Stomach (tissue), 9 donors: Measurements from ENCODE around the gene ASPN. TPM values are rescaled to one million over a fixed set of nuclear protein-coding genes. Genes with fewer than 3 reads are reported as not detected.

ENCODE experiments used
- DNase-seq, 2 donors: peaks; one replicate each; pipeline versions ENCODE4 v3.0.0 to v3.0.0-alpha.2; 2013 to 2019
- H3K27ac ChIP-seq, 5 donors: fragments of 200-600 bp in 4 of 5; sonication (generic) in 4 of 5; one replicate each; pipeline ENCODE4 v1.5.1; 2013 to 2019; ENCODE audit warnings: mild to moderate bottlenecking in 1 of 5, moderate library complexity in 1 of 5
- H3K27me3 ChIP-seq, 3 donors: fragments of 200-600 bp; sonication (generic); one replicate each; pipeline ENCODE4 v1.5.1; 2017 to 2019; ENCODE audit warnings: mixed run types in 1 of 3
- H3K36me3 ChIP-seq, 4 donors: fragments of 200-600 bp; sonication (generic); 1 replicate in 3 of 4; 2 replicates in 1 of 4; pipeline ENCODE4 v1.5.1; 2016 to 2019
- H3K4me1 ChIP-seq, 4 donors: fragments of 200-600 bp; sonication (generic); one replicate each; pipeline ENCODE4 v1.5.1; 2016 to 2019
- H3K4me3 ChIP-seq, 4 donors: fragments of 200-600 bp; sonication (generic) in 3 of 4; one replicate each; pipeline ENCODE4 v1.5.1; 2016 to 2019; ENCODE audit warnings: mild to moderate bottlenecking in 1 of 4
- H3K9me3 ChIP-seq, 4 donors: fragments of 200-600 bp; sonication (generic); one replicate each; pipeline ENCODE4 v1.5.1; 2016 to 2019
- EP300 ChIP-seq: sonication (generic); formaldehyde crosslinking; IDR thresholded peaks from one replicate; pipeline ENCODE4 v1.6.1; 2017; ENCODE audit warnings: antibody characterized with exemption
- POLR2A ChIP-seq, 4 donors: fragments of 450-650 bp; IDR thresholded peaks; one replicate each; pipeline ENCODE4 v1.6.1; 2016; ENCODE audit warnings: antibody characterized with exemption in 4 of 4, control low read depth in 2 of 4, mild to moderate bottlenecking in 1 of 4, moderate library complexity in 1 of 4
- POLR2AphosphoS5 ChIP-seq, 3 donors: sonication (generic); formaldehyde crosslinking; IDR thresholded peaks; one replicate each; pipeline ENCODE4 v1.6.1; 2016; ENCODE audit warnings: antibody characterized with exemption in 3 of 3
- WGBS, 5 donors: extraction: QIAGEN DNeasy Blood & Tissue Kit in 3 of 5; methylation state at CpG; one replicate each; pipeline versions ENCODE4 v1.1.5 to v1.1.7; 2013 to 2018; 5-methylcytosine and 5-hydroxymethylcytosine counted together
- intact Hi-C: fragments of 100-400 bp; cut with DNase I; formaldehyde crosslinking; loops from one replicate; pipeline ENCODE4 v1.15.1; 2023; ENCODE audit warnings: low total_unique reads
- polyA plus RNA-seq, 3 donors: library from polyadenylated mRNA; stranded (reverse); fragments of 200-250 nt; gene quantifications; one replicate each; pipeline ENCODE4 v1.2.3, GENCODE V29; 2013
- total RNA-seq, 5 donors: library from RNA; depleted of rRNA; stranded (reverse); fragments of >200 nt; gene quantifications; one replicate each; pipeline versions ENCODE4 v1.1.0 to v1.2.3, GENCODE V29; 2014 to 2016
- TF ChIP-seq, protein P1 (sequence below), 7 experiments: fragments of 450-650 bp in 4 of 7; fragments of 200-600 bp in 3 of 7; sonication (generic) in 3 of 7; IDR thresholded peaks; one replicate each; pipeline ENCODE4 v1.5.1; 2016 to 2019; ENCODE audit warnings: antibody characterized with exemption in 7 of 7, control low read depth in 2 of 7, mild to moderate bottlenecking in 1 of 7
- donor health status: healthy with polysubstance abuse.
- donor health status: Bipolar disorder and iron deficiency.
- donor health status: healthy.

ASPN gene
- total and polyA plus RNA-seq, 8 donors, result 0.29 to 179 (median 5.8) TPM

DNA sequence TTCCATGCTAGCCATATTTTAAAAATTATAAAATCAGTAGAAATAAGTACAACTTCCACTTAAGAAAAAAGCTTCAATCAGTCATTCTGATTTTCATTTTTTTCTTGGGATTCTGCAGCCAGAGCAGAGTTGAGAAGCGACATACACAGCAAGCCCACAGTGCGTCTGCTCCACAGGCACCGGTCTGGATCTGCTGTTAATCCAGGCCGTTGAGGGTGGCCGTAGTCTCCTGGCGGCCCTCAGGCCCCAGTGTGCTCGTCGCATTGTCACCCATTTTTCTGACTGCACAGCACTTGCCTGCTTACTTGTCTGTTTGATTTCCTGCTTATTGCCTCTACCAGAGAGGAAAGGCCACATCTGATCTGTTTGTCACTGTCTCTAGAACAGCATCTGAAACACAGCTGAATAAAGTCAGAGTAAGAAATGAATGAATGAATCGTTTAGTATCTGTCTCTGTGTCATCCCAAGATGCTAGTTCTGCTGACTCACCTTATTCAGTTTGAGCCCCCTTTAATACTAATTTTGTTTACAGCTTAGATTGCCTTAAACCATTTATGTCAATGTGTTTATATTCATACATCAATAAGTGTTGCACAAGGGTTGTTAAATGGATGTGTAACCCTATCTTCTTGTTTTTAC lies 11.6 kb upstream of the ASPN start:
- no peak overlapping the region for H3K4me3 ChIP-seq
- DNase-seq, result peak in 1 of 2 donors; percentile 27
- H3K27me3 ChIP-seq, result no peaks in the 10 kb centered on the region
- intact Hi-C loops, result no loop called here
- 87 to 91% (median 90%) methylated on average over 9 of the region's 9 CpGs for WGBS, 5 donors
- H3K9me3 ChIP-seq, result no peaks in the 10 kb centered on the region
- TF ChIP-seq EP300 (no peak), POLR2A (IDR thresholded peaks at IDR 0.05) (no peak), POLR2AphosphoS5 (IDR thresholded peaks at IDR 0.05) (no peak)
- TF ChIP-seq, protein P1, sequence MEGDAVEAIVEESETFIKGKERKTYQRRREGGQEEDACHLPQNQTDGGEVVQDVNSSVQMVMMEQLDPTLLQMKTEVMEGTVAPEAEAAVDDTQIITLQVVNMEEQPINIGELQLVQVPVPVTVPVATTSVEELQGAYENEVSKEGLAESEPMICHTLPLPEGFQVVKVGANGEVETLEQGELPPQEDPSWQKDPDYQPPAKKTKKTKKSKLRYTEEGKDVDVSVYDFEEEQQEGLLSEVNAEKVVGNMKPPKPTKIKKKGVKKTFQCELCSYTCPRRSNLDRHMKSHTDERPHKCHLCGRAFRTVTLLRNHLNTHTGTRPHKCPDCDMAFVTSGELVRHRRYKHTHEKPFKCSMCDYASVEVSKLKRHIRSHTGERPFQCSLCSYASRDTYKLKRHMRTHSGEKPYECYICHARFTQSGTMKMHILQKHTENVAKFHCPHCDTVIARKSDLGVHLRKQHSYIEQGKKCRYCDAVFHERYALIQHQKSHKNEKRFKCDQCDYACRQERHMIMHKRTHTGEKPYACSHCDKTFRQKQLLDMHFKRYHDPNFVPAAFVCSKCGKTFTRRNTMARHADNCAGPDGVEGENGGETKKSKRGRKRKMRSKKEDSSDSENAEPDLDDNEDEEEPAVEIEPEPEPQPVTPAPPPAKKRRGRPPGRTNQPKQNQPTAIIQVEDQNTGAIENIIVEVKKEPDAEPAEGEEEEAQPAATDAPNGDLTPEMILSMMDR (IDR thresholded peaks at IDR 0.05), result no peak
- H3K36me3 ChIP-seq, result no peaks in the 10 kb centered on the region
- H3K4me1 ChIP-seq, result peaks cover 0 to 12% (median 6%) of the 10 kb centered on the region in 4 donors
- no peak overlapping the region for H3K27ac ChIP-seq

DNA sequence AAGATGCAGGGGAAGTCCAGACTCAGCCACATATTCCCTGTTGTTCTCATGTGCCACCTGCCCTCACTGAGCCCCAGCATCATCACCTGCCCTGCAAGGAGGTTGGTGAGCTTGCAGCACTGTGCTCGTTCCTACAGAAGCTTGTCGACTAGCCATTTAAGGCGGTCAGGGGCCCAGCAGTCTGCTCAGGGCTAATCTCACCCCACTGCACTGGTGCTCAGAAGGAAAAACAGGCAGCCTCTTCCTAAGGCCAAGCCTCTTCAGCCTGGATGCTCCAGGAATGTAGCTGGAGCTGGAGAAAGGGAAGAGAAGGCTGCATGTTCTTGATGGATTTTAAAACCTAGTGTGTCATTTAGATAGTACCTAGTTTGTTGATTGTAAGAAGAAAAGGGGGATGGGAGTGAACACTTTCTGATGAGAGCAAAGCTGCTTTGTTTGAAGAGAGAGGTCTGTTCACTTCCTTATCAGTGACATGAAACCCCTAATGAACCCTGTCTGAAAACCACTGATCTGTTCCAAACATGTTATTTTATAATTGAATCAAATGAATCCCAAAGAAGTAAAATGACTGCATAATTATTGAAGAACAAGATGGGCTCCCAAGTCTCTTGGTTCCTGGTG lies 10.6 kb upstream of the ASPN start:
- Histone ChIP-seq H3K4me1 (peaks cover 0 to 19% (median 8%) of the 10 kb centered on the region in 4 donors), H3K36me3 (no peaks in the 10 kb centered on the region), H3K27ac (no peak overlapping the region), H3K27me3 (no peaks in the 10 kb centered on the region), H3K9me3 (no peaks in the 10 kb centered on the region), H3K4me3 (no peak overlapping the region)
- peak in 1 of 2 donors; percentile 25 for DNase-seq
- 75 to 87% (median 80%) methylated on average over 3 of the region's 3 CpGs for WGBS, 5 donors
- TF ChIP-seq, protein P1 (IDR thresholded peaks at IDR 0.05), result no peak
- no peak for TF ChIP-seq POLR2AphosphoS5 (IDR thresholded peaks at IDR 0.05)
- no peak for TF ChIP-seq POLR2A (IDR thresholded peaks at IDR 0.05)
- TF ChIP-seq EP300, result no peak
- intact Hi-C loops, result no loop called here

DNA sequence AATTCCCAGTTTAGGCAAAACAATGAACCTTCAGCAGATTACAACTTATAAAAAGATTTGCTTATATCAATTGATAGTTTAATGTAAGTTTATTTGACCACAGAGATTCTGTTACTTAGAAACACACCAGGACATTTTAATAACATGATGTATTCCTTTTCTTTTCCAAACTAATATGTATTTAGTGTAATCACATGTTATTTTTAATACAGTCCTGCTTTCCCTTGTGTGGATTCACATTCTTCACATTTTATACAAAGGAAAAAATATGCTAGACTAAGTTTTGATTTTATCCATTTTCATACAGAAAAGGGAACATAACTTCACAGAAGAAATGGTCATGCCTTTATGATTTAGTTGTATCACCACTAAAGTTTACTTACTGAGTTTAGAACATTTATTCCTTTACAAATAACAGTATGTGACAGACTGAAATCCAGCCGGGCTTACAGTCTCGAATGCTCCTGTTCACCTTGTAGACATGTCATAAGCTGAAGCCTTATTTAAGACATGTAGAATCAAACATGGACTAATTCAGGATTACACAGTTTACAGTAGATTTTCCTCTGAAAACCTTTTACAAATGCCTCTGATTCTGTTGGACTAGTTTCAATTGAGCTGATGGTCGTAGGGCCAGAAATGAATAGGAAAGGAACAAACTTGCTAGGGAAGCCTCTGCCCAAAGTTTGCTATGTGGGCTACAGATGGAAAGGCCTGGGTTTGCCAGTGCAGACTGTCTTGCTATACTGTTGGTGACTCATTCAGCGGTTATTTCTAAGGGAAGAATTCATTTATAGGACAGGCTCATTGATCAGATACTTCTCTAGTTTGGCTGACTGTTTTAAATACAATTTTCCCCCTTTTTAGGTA lies 6.6 kb upstream of the ASPN start:
- H3K27ac ChIP-seq, result peak overlapping the region in 3 of 5 donors; percentile 10 to 51 (median 51)
- TF ChIP-seq, protein P1 (IDR thresholded peaks at IDR 0.05), result no peak
- TF ChIP-seq POLR2A (IDR thresholded peaks at IDR 0.05), result no peak
- no peak for TF ChIP-seq POLR2AphosphoS5 (IDR thresholded peaks at IDR 0.05)
- TF ChIP-seq EP300, result no peak
- H3K4me1 ChIP-seq, result peaks cover 0 to 31% (median 15%) of the 10 kb centered on the region in 4 donors
- H3K9me3 ChIP-seq, result no peaks in the 10 kb centered on the region
- no peaks in the 10 kb centered on the region for H3K36me3 ChIP-seq
- 46 to 70% (median 59%) methylated on average over 4 of the region's 4 CpGs for WGBS, 5 donors
- DNase-seq, result peak in 1 of 2 donors; percentile 44
- H3K4me3 ChIP-seq, result no peak overlapping the region
- H3K27me3 ChIP-seq, result no peaks in the 10 kb centered on the region
- intact Hi-C loops, result no loop called here

DNA sequence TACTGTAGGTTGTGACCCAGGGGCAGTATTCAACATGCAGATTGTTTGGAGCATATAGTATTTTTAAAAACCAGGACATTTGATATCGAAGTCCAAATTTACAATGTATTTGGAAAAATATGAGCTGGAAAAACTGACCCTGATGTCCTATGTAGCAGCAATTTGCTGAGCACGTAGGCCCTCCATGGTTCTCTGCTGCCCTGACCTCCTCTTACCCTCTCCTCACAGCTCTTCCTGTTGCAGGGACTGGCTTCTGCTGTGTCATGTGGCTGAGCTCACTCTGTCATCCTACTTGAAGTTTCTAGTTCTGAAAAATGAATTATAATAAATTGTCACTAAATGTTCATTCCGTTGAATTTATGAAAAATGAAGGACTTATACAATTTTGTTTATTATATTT lies 4.1 kb upstream of the ASPN start:
- H3K36me3 ChIP-seq, result no peaks in the 10 kb centered on the region
- peaks cover 0 to 46% (median 16%) of the 10 kb centered on the region in 4 donors for H3K4me1 ChIP-seq
- H3K9me3 ChIP-seq, result no peaks in the 10 kb centered on the region
- no peak overlapping the region for H3K27ac ChIP-seq
- no peak for DNase-seq
- no peaks in the 10 kb centered on the region for H3K27me3 ChIP-seq
- intact Hi-C loops, result no loop called here
- no peak for TF ChIP-seq POLR2A (IDR thresholded peaks at IDR 0.05)
- TF ChIP-seq, protein P1 (IDR thresholded peaks at IDR 0.05), result no peak
- TF ChIP-seq POLR2AphosphoS5 (IDR thresholded peaks at IDR 0.05), result no peak
- no peak for TF ChIP-seq EP300
- WGBS, 5 donors, result 85 to 95% (median 91%) methylated on average over 3 of the region's 3 CpGs
- no peak overlapping the region for H3K4me3 ChIP-seq
